NCI-H345 (cell line): ENCODE measurements around the gene PLET1.

ENCODE experiments used
- DNase-seq: peaks from one replicate; lab custom pipeline; 2025; lab: John Stamatoyannopoulos, UW

The PLET1 gene

GRCh38 chr11:112238041-112238440 lies 22.6 kb downstream of the PLET1 start:
- DNase-seq: no peak

- DNase-seq: no peak
Observed at GRCh38 chr11:112237451-112237850, 23.2 kb downstream of the PLET1 start.

DNA sequence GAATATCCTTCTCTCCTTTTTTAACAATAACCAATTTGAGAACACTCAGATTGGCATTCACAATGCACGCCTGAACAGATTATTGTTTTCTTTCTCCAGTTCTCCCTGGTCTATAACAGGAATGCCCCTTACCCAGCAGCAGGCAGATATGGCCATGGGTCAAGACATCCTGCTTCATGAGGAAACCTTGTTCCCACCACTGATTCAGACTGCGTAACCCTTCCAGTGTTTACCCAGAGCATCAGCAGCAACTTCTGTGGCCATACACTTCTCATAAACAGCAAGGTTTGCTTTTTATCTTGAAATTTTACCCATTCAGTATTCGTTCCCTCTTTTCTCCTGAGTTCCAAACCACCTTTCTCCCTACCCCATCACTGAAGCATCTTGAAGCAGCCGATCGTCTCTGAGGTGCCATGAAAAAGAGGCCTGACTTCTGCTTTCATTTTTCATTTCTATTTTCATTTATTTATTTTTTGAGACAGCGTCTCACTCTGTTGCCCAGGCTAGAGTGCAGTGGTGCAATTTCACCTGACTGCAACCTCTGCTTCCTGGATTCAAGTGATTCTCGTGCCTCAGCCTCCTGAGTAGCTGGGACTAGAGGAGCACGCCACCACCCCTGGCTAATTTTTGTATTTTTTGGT lies 24.8 kb downstream of the PLET1 start:
- DNase-seq: no peak

GRCh38 chr11:112231952-112232351 lies 28.7 kb downstream of the PLET1 start:
- DNase-seq: no peak

DNA sequence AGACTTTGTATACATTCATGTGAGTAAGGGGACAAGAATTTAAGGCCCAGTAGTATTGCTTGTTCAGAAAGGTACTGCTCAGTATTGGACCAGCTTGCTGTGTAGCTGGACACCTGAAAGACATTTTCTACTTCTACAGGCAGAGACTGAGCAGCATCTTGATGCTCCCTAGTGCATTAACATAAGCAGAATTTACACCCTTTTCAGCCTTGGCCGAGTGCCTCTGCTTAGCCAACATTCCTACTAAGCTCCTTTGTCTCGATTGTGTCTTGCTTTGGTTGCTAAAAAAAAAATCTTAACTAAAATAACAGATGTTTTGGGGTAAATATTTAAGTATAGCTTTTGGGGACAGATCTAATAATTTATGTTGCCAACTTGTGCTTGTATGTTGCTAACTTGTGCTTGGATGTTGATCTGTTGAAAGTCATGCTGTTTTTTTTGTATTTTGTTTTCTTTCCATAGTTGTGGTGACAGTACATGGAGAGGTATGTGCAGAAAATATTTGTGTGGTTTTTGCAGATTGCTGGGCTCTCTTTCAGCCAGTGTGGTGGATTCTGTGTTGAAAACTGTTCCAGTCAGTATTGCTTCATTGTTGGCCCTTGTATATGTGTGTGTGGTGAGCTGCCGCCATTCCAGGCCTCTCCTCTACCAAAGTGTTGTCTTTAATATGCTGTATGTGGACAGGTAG lies 30.8 kb downstream of the PLET1 start:
- DNase-seq: no peak

- no peak for DNase-seq
Observed at GRCh38 chr11:112229159-112229558, 31.5 kb downstream of the PLET1 start.

DNA sequence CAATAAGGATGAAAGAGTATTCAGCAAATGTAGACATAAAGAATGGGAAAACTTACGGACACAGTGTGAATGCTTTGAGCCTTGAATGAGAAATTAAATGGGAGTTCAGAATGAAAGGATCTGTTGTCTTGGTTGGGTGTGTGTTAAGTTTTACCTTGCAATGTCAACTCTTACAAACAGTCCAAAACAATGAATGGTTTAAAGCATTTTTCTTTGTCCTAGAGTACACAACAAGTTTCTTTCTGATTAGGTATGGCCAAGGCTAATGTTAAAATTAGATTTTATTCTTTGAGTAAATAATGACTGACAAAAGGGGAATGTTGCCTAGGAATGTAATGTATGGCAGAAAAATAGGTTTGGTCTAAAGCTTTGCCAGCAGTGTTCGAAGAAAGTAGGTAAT lies 32.0 kb downstream of the PLET1 start:
- DNase-seq: no peak

DNA sequence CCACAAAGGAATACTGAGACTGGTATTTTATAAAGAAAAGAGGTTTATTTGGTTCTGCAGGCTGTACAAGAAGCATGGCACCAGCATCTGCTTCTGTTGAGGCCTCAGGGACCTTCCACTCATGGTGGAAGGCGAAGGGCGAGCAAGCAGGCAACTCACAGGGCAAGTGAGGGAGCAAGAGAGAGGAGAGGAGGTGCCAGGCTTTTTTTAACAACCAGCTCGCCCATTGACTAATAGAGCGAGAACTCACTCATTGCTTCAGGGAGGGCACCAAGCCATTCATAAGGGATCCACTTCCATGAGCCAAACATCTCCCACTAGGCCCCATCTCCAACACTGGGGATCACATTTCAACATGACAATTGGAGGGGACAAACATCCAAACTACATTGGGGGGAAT lies 33.2 kb downstream of the PLET1 start:
- DNase-seq: no peak

- DNase-seq: no peak
Observed at GRCh38 chr11:112226831-112227401, 33.7 kb downstream of the PLET1 start.

- peak; percentile 88 for DNase-seq
Observed at GRCh38 chr11:112226062-112226830, 34.4 kb downstream of the PLET1 start, which contains the start of gene PTS. Gene PTS, plus strand, starts transcription at chr11:112226428. Its CDS starts 16 bp downstream, at chr11:112226444.

- no peak for DNase-seq
Observed at GRCh38 chr11:112225753-112226061, 35.0 kb downstream of the PLET1 start.

DNA sequence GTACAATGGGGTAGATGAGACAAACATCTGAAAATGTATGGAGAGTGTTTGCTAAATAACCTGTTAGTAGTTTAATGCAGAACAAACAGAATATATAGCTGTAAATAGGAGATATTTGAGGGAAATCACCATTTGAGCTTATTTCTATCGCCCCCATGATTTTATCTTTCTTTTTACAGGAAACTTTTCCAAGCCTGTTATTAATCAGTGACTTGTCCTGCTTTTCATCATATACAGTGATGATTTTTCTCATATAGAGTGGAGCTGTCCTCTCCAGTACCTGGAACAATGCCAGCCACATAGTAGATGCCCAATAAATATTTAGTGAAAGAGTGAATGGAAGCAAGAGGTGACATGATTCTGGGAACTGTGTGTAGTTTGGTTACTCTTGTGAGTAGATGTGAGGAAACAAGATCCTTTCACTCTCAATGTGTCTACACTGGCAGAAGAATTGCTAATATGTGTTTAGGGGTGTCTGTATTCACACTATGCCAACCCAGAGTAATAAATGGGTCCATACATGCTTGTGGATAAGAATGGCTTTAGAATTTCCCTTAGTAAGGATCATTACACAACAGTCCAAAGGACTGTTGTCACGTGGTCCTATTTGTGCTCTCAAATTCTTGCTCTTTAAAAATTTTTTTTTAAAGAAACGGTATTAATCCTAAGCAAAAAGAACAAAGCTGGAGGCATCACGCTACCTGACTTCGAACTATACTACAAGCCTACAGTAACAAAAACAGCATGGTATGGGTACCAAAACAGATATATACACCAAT lies 36.7 kb downstream of the PLET1 start:
- no peak for DNase-seq

- no peak for DNase-seq
Observed at GRCh38 chr11:112223121-112223520, 37.5 kb downstream of the PLET1 start.

DNA sequence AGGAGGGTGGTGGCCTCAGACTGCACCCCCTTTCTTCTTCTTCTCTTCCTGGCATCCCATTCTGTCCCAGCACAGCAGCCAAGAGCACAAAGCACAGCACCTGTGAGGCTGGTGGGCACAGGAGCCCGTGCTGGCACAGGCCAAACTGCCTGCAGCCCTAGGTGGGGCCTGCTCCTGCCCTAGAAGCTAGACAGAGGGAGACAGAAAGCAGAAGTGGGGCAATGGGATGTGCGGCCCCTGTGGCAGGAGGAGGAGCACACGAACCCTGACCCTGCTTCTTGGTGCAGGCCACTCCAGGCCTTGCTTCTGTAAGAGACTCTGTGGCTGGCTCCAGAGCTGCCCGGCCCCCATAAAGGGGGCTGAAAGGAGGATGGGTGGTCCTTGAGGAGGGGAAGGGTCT lies 38.4 kb downstream of the PLET1 start:
- DNase-seq: no peak

- DNase-seq: no peak
Observed at GRCh38 chr11:112221274-112221835, 39.3 kb downstream of the PLET1 start.

DNA sequence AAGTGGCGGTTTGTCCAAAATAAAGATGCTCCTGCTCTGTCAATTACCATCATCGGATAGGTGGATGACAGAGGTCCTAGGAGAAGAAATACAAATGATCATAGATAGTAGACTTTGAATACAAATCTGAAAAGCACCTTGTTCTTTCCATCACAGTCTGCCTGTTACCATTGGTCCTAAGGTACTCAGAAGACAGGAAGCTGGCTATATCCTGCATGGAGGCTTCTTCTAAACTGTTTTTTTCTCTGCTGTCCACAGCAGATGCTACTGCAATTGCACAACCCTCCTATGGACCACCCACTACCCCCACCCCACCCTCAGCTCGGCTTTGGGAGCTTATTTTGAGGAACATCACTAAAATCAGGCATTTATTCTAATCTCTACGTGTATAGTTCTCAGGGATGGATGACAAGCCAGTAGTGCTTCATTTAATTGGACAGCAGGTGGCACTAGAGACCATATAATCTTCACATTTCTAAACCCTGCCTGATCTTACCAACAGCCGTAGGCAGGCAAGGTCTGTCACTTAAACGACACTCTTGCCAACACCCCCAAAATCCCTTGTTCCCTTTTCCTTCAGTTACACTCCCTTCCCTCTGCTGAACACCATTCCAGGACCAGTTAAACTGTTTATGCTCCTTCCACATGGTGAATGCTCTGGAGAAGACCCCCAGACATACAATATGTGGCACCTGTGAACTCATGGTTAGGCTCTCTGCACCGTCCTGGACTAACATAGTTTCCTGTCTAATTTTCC lies 41.0 kb downstream of the PLET1 start:
- DNase-seq: peak; percentile 78

- DNase-seq: no peak
Observed at GRCh38 chr11:112216561-112217105, 44.0 kb downstream of the PLET1 start.

- no peak for DNase-seq
Observed at GRCh38 chr11:112215621-112216020, 45.0 kb downstream of the PLET1 start.

GRCh38 chr11:112213753-112214152 lies 46.9 kb downstream of the PLET1 start:
- no peak for DNase-seq

DNA sequence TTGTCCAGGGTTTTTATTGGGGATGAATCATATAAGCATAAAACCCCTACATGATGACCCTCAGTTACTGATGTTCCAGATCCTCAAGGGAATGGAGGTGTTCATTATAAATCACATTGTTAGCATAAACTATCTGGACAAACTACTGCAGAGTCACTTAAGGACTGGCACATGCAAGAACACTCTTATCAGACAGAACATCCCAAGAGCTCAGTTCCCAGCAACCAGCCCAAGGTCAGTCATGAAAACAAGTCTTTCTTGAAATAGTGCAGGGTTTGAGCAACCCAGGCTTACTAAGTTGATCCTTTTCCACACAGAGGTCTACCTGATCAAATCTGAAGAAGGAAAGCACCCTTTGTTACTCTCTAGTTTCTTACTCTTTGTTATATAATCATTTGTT lies 48.0 kb downstream of the PLET1 start:
- DNase-seq: no peak

DNA sequence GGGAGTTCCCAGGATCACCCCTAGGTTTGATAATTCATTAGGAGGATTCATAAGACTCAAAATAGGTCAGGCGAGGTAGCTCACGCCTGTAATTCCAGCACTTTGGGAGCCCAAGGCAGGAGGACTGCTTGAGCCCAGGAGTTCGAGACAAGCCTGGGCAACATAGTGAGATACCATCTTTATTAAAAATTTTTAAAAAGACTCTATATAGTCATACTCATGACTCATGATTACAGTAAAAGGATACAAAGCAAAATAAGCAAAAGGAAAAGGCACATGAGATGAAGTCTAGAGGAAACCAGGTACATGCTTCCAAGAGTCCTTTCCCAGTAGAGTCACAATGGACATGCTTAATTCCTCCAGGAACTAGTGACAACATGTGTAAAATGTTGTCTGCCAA lies 48.4 kb downstream of the PLET1 start:
- no peak for DNase-seq
